GM18858 (cell line): ENCODE results near the gene CYBC1.

Experiments
- ATAC-seq: cut with Tn5 transposase; IDR thresholded peaks from one replicate; pipeline ENCODE4 v1.9.1; 2021; ENCODE audit not compliant: unreplicated experiment

Gene CYBC1

DNA sequence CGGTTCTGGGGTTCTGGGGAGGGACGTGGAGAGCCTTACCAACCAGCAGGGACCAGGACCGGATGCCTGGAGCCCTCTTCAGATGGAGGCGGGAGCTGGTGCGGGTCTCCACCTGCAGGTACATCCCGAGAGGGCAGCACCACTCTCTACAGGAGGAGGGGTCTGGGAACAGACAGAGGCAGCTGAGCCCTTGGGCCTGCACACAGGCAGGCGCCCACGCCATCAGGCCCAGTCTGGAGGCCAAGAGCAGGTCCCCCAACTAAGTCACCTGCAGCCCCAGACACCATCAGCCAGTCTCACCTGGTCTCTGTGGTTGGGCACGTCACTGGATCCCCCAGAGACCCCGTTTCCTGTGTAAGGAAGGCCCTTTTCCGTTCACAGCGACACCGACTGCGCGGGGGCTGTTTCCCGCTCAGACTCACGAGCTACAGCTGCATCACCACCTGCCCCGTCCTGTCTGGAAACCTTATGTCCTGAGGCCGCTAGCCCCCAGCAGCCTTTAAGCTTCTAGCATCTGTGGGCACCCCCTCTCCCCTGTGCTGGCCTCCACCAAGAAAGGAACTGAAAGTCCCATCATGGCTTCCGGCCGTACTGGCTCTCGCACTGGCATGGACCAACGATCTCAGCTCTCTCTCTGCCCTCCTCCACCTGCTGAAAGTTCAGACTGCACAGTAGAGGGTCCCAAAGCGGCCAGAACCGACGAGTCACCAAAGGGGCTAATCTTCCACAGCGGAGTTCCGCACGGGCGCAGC is 1.2 kb downstream of the CYBC1 start:
- peak; percentile 43 for ATAC-seq

DNA sequence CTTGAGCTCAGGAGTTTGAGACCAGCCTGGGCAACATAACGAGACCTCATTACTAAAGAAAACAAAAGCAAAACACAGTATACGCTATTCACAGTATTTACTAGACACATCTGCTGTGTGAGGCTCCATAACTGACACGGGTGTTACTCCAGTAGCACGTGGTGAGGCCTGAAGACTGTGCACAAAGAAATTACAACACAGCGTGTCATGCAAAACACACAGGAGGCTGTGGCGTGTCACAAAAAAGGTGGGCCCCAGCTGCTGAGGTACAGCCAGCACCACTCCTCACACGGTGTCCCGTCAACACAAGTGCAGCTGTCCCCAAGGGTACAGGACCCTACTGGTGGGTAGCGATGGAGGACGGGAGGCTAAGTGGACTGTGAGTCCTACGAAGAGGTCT is 2.7 kb downstream of the CYBC1 start:
- no peak for ATAC-seq

DNA sequence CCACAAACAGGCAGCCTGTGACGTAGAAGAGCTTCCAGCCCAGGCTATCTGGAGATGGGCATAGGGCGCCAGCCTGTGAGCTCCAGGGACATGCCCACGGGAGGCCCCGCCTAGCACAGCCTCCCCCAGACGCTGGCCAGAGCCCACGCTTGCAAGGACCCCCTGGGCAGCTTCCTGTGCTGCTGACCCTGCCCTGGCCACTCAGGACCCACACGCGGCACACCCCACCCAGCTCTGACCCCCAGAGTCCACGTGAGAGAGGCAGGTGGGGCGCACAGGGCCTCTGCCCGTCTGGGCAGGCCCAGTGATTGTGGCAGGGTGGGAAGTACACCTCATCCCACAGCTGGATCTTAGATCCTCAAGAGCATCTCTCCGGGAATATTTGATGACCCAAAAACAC is 3.9 kb downstream of the CYBC1 start:
- ATAC-seq, result no peak

DNA sequence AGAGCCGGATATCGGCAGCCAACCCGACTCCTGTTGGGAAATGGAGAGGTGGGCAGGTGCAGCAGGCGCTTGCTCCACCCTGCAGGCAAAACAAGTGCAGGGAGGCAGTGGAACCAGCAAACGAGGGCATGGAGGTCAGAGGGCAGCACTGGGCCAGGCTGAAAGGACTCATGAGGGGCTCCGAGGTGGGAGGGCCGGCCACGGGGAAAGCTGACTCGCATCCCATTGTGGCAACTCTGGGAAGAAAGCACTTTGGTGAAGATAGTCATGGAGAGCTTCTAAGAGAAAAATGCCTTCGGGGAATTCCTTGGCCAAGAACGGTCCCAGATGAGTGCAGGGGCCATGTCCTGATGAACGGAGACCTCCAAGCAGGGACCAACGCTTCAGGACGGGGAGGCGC is 4.4 kb downstream of the CYBC1 start:
- ATAC-seq, result no peak

DNA sequence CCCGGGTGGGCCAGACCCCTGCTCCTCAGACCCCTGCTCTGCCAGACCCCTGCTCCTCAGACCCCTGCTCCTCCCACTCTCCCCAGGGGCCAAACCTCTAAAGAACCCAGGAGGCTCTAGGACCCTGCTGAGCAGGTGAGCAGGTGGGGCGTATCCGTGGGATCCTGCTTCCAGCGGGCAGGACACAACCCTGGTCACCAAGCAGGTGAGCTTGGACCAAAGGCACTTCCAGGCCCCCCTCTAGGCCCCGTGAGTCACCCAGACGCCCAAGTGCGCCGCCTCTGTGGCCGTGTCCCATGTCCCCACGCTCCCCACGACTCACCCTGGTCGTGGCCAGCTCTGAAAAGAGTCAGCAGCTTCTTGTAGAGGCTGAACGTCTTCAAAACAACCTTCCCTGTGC is 5.0 kb downstream of the CYBC1 start:
- no peak for ATAC-seq

DNA sequence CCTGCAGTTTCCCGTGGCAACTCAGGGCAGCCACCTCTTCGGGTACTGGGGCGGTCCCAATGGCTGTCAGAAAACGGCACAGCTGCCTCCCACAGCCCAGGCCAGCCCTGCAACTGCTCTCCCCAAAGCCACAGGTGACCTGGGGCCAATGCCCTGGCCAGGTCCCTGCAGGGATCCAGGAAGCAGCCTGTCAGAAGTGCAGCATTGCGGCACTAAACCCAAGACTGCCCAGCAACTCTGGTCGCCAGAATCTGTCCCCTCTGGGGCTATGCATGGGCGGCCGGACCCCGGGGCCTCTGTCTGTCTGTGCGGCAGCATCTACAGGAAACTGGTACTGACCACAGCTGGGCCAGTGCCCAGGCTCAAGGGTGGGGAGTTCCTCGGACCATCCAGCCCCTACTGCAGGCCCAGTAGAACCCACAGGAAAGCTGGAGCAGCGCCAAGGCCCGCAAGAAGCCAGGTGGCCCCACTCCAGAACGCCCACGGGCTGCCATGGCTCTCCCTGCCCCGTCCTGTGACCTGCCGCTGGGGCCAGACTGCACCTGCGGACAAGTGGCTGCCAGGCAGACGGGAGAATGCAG is 5.5 kb downstream of the CYBC1 start:
- no peak for ATAC-seq

DNA sequence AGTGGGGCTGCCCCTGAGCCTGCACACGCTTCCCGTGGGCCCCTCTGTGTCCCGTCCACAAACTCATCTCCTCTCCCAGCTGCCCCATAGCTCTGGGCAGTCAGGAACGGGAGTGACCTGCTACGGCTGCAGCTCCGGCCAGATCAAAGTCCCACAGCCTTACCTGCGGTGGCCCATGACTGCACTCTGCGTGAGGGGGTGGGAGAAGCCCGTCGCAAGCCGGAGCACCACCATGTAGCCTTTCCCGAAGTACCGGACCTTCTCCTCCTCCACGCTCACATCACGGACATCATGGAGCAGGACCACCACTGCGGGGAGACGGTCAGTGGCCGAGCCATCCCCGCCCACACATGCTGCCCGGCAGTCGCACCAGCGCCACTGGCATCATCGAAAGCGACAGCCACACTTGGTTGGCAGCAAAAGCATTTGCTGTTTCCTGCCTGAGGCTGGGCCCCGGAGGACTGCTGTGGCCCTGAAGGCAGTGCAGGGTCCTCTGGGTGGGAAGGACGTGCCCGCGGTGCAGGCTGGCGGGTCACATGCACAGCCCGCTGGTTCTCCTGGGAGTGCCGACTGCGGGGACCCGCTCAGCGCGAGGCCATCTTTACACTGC is 6.2 kb downstream of the CYBC1 start:
- ATAC-seq, result no peak

DNA sequence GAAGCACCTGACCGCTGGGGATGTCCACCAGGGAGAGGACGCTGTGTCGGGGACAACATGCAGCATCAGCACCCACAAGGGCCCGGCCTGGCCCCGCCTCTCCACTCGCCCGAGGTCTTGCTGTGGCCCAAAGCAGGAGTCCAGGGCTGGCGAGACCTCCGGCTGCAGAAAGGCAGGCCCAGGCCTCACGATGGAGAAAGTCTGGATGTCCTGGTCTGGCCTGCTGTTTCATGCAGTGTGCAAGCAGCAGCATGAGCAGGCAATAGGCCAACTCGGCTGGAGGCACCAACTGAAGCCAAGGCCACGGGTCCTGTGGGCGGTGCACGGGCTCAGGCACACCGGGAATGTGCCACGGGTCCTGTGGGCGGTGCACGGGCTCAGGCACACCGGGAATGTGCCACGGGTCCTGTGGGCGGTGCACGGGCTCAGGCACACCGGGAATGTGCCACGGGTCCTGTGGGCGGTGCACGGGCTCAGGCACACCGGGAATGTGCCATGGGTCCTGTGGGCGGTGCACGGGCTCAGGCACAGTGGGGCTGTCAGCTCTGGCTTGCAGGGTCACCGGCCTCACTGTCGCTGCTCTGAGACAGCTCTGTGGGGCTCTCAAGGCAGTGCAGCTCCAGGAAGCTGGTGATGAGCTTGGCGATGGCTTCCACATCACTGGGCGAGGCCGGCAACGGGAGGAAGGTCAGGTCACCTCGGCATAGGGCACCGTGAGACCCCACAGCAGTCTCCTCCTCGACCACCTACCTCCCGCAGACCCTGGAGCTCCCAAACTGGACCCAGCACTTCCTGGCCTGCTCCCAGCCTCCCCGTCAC is 6.9 kb downstream of the CYBC1 start:
- ATAC-seq, result no peak

DNA sequence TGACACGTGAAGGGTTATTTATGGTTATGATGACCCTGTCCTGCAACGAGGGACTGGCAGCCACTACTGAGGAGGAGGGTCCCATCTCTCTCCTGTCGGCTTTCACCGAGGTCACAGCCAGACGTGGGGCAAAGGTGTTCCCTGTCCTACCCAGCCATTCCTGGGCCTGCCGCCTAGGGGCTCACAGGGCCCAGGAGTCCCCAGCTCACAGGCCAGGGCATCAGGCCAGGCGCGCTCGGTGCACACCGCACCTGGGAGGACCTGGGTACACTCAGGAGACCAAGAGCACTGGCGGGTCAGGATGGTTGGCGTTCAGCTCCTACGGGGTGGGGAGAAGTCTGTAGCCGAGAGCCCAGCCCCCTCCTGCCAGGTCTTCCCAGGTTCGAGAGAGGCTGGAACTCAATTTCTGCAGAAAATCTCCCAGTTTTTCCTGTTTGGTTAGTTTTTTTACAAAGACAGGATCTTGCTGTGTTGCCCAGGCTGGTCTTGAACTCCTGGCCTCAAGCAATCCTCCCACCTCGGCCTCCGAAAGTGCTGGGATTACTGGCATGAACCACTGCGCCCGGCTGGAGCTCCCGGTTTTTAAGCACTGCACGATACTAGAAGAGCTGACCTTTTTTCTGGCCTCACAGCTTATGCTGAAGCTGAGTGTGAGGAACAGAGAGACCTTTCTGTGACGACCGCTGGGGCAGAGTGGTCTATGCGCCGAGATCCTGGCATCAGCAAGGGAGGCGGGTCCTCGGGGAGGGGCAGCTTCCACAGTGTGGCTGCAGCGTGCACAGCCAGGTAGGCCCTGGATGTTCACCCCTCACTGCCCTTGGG is 7.7 kb downstream of the CYBC1 start:
- no peak for ATAC-seq

DNA sequence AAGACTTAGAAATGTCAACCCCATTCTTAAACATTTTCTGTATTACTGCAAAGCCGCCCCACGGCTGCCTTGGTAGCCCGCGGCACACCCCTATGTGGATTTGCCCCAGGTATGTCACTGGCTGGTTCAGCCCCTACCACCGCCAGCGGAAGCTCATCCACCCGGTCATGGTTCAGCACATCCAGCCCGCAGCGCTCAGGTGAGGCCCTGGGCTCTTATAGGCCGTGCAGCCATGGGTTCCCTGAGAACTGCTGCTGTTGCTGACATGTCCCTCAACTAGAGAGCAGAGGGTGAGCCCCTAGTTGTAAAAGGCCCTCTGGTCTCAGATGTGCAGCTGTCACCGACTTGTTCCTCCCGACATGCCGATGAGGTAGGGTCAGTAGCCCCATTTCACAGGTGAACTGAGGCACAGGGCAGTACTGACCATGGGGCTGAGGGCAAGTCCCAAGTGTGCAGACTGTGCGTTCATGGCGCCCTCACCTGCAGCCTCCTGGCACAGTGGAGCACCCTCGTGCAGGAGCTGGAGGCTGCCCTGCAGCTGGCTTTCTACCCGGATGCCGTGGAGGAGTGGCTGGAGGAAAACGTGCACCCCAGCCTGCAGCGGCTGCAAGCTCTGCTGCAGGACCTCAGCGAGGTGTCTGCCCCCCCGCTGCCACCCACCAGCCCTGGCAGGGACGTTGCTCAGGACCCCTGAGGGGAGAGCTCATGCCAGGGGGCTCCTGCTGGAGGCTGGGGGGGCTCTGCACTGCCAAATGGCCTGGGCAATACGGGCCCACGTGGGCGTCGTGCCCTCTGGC is 8.7 kb downstream of the CYBC1 start:
- no peak for ATAC-seq

DNA sequence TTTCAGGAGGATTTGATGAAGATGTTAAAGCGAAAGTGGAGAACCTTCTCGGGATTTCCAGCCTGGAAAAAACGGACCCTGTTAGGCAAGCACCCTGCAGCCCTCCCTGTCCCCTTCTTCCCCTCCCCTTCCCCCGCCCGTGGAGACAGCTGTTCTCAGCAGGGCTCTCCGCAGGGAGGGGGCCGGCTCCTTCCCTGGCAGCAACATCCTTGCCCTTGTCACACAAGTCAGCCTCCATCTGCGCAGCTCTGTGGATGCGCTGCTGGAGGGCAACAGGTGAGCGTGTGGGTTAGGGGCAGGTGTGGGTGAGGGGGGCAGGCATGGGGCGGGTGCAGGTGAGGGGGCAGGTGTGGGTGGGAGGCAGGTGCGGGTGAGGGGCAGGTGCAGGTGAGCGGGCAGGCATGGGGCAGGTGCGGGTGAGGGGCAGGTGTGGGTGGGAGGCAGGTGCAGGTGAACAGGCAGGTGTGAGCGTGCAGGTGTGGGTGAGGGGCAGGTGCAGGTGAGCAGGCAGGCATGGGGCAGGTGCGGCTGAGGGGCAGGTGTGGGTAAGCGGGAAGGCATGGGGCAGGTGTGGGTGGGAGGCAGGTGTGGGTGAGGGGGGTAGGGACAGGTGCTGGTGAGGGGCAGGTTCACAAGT is 9.4 kb downstream of the CYBC1 start:
- ATAC-seq, result no peak

DNA sequence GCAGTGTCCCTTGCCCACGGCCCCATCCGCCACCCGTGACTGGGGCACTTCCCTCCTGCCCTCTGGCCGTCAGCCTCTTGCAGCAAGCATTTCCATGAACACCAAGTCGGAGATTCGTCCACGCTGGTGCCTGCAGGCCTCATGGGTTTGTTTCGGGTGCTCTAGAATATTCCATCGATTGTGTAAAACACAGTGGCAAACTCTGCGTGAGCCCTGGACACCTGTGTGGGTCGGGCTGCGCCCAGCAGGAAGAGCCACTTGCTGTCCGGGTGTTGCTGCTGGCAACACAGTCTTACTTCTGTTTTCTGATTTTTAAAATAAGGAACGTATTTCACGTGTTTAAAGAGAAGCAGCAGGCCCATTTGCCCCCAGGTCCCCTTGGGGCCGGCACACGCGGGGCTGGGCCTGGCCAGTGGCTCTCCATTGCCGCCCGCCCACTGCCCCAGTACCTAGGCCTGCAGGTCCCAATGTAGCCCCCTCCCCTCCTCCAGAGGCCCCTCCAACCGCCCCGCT is 10.0 kb downstream of the CYBC1 start:
- ATAC-seq, result no peak

DNA sequence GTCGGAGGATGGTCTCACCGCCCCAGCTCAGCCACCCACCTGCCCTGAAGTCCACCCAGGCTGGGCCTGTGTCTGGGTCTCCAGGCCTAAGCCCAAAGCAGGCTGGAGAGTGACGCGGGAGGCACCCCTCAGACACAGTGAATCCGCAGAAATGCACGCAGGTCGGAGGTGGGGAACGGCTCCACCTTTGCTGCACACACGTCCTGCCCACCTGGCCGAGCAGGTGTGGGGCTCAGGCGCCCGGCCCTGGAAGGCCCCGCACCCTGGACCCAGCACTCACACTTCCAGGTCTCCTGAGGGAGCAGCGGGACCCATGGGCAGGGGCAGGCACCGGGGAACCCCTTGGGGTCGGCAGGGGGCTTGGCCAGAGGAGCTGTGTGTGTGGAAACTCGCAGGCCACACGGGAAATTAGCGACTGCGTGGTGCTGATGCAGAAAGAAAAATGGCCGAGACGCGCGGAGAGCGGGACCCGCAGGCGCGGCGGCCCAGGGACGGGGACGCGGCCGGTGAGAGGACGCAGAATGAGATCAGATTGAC is 10.7 kb downstream of the CYBC1 start:
- ATAC-seq, result no peak

DNA sequence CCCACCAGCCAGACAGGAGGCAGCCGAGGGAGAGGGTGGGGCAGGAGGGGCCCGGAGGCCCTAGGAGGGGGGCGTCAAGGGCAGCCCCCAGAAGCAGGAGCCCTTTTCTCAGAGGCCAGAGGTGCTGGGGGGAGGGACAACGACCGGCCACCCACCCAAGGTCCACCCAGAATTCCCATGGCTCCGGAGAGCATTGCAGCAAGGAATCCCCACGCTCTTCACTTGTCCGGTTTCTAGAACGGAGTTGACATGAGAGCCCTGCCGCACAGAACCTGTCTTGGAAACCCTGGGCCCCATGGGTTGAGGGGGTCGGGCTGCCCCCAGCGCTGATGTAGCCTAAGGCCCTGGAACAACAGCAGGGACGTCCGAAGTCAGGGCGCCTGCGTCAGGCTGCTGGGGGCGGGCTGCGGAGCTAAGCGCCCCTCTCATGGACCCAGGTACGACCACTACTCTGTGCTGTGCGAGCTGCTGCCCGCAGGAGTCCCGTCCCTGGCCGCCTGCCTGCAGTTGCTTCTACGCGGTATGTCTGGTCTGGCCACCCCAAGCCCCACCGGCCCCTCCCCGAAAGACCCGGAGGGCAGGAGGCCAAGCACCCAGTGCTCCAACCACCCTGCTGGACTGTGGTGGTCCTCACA is 11.2 kb downstream of the CYBC1 start:
- ATAC-seq, result no peak

DNA sequence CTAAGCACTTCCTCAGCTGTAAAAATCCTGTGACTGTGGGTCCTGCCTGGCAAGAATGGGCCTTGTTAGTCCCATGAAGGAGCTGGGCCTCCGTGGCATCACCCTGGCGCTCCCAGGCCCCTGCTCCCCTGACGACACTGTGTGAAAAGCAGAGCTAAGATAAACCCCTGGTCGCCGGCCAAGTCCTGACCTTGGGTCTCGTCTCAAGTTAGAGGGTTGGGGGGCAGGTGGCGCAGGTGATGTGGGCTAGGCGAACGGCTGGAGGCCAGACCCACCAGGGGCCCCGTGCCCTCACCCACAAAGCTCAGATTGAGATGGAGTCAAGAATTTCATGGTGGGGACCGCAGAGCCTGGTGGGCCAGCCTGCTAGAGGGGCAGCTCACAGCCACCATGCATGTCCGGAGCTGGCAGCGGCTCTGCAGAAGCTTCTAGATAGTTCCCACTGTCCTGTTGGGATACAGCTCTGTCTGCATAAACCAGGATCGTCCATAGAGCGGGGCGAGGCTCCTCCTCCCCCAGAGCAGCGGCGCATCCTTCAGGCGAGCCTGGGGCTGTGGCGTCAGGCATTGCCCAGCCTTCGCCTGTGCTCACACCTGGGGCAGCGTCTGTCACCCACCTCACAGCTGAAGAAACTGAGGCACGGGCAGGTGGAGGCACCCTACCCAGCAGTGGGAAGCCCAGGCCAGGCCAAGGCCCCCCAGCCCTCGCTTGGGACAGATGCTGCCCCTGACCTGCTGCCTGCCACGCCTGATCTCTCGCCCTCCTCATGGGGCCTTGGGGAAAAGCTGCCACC is 12.0 kb downstream of the CYBC1 start:
- ATAC-seq, result no peak

DNA sequence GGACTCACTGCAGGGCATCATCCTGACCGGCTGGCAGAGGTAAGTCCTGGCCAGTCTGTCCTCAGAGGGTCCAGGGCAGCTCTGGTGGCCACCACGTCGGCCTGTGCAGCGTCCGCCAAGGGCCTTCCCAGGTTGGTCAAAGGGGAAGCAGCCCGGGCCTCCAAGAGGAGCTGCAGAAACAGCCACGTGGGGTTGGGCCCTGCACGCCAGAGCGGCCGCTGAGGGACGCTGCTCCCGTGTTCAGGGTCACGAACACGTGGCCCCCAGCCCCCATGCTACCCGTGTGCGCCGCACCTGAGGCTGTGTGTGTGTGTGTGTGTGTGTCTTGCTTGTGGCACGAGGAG is 13.3 kb downstream of the CYBC1 start:
- ATAC-seq, result no peak

DNA sequence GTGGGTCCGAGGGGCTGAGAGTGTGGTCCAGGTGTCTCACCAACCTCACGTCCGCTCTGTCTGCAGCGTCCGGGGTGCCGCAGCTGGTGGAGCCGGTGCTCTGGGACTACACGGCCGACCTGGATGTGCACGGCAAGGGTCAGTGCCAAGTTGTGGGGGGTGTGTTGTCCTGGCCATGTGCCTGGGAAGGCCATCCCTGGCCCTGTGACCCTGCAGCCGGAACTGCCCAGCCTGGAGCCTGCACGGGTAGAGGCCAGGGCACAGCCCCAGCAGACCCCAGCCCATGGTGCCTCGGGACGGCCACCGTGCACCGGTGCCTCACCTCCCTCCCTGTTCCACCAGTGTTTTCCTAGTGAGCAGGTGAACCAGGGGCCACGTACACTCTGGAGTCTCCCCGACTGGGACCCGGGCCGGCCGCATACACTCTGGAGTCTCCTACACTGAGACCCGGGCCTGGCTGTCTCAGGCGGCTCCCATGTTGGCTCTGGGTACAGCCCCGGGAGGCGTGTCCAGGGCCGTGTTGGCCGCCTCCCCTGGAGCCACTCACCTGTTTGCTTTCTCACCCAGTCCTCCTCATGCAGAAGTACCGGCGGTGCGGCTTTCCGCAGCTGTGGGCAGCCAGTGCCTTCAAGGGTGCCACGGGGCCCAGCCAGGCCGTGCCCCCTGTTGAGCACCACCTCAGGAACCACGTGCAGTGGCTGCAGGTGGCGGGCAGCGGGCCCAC is 13.8 kb downstream of the CYBC1 start:
- no peak for ATAC-seq
